Smooth muscle cell (in vitro differentiated cells): ENCODE measurements around the gene IL1A. TPM values are rescaled to one million over a fixed set of nuclear protein-coding genes. Genes with fewer than 3 reads are reported as not detected.
A peak's percentile ranks its signal among the peaks of the same experiment; 100 is the strongest.

ENCODE experiments used
- DNase-seq: peaks from one replicate; lab custom pipeline; 2025; ENCODE audit not compliant: unreplicated experiment; lab: John Stamatoyannopoulos, UW
- H2AFZ ChIP-seq: fragments of 200-600 bp; sonication (generic); 2 replicates; pipeline ENCODE4 v1.6.0; 2016; ENCODE audit warnings: antibody characterized with exemption, low read depth, mild to moderate bottlenecking
- H3F3A ChIP-seq: fragments of 200-600 bp; sonication (generic); 2 replicates; pipeline ENCODE4 v1.6.0; 2017; ENCODE audit warnings: antibody characterized with exemption, low read depth
- H3K27ac ChIP-seq: fragments of 200-600 bp; sonication (generic); 2 replicates; pipeline ENCODE4 v1.5.1; 2016; ENCODE audit warnings: low read depth, mild to moderate bottlenecking
- H3K27me3 ChIP-seq: fragments of 200-600 bp; sonication (generic); 2 replicates; pipeline ENCODE4 v1.6.1; 2016; ENCODE audit warnings: low read depth, mild to moderate bottlenecking
- H3K36me3 ChIP-seq: fragments of 200-600 bp; sonication (generic); 2 replicates; pipeline ENCODE4 v1.5.1; 2016; ENCODE audit warnings: low read depth
- H3K4me1 ChIP-seq: fragments of 200-600 bp; sonication (generic); 2 replicates; pipeline ENCODE4 v1.5.1; 2016; ENCODE audit warnings: low read depth
- H3K4me2 ChIP-seq: fragments of 200-600 bp; sonication (generic); 2 replicates; pipeline ENCODE4 v1.6.0; 2016; ENCODE audit warnings: mild to moderate bottlenecking
- H3K4me3 ChIP-seq: fragments of 200-600 bp; sonication (generic); 2 replicates; pipeline ENCODE4 v1.5.1; 2016; ENCODE audit warnings: mild to moderate bottlenecking
- H3K79me2 ChIP-seq: fragments of 200-600 bp; sonication (generic); 2 replicates; pipeline ENCODE4 v1.6.0; 2016; ENCODE audit warnings: low read depth, mild to moderate bottlenecking
- H3K9ac ChIP-seq: fragments of 200-600 bp; sonication (generic); 2 replicates; pipeline ENCODE4 v1.6.0; 2016; ENCODE audit warnings: low read depth
- H3K9me3 ChIP-seq: fragments of 200-600 bp; sonication (generic); replicated peaks from 2 replicates; pipeline ENCODE4 v1.5.1; 2016; ENCODE audit warnings: low read depth
- H4K20me1 ChIP-seq: fragments of 200-600 bp; sonication (generic); 2 replicates; pipeline ENCODE4 v1.6.0; 2016; ENCODE audit warnings: low read depth
- WGBS: methylation state at CpG from one replicate; pipeline ENCODE4 v1.1.7; 2016; ENCODE audit warnings: low lambda C conversion rate; 5-methylcytosine and 5-hydroxymethylcytosine counted together
- polyA plus RNA-seq: library from polyadenylated mRNA; unstranded; fragments of >200 nt; fragmentation: Nextera tagmentation; extraction: Ambion mirVana; gene quantifications from 2 replicates; pipeline ENCODE4 v1.2.1, GENCODE V29; 2016
- total RNA-seq: library from RNA; depleted of rRNA; stranded (reverse); fragments of >200 nt; gene quantifications from 2 replicates; pipeline ENCODE4 v1.2.3, GENCODE V29; 2014
- TF ChIP-seq, protein P1 (sequence below): fragments of 200-600 bp; sonication (generic); IDR thresholded peaks from 2 replicates; pipeline ENCODE4 v1.5.1; 2017; ENCODE audit warnings: borderline replicate concordance, mild to moderate bottlenecking, antibody characterized with exemption; ENCODE audit not compliant: insufficient read depth, poor library complexity, severe bottlenecking

IL1A gene
- total and polyA plus RNA-seq, 2 experiments from 2014 or later, result 1.4 to 6.4 TPM

DNA sequence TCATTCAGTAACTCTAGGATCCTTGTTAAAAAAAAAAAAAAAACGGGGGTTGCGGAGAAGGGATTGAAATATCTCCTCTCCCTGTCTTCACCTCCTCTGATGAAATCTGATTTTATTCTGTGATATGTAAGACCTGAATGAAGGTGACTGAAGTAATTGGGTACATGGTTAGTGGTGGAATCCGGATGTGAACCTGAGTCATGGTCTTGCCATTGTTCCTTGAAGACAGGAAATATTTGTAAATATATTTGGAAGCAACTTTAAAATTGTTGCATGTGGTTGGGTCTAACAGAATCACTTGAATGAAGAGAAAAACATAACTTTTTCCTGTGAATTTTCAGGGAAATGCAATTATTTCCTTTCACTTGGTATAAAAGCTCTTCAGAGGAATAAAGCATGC is 3.0 kb upstream of the IL1A start:
- no peaks in the 10 kb centered on the region for H4K20me1 ChIP-seq
- no peaks in the 10 kb centered on the region for H3K79me2 ChIP-seq
- no peak for DNase-seq
- no peaks in the 10 kb centered on the region for H3K27me3 ChIP-seq
- H3K4me2 ChIP-seq, result no peak overlapping the region
- H3K36me3 ChIP-seq, result no peaks in the 10 kb centered on the region
- no peaks in the 10 kb centered on the region for H3F3A ChIP-seq
- H3K4me3 ChIP-seq, result no peak overlapping the region
- no peaks in the 10 kb centered on the region for H3K9me3 ChIP-seq
- no peak overlapping the region for H3K27ac ChIP-seq
- H3K9ac ChIP-seq, result no peak overlapping the region
- WGBS, result 93% methylated on average over 3 of the region's 3 CpGs
- TF ChIP-seq, protein P1, sequence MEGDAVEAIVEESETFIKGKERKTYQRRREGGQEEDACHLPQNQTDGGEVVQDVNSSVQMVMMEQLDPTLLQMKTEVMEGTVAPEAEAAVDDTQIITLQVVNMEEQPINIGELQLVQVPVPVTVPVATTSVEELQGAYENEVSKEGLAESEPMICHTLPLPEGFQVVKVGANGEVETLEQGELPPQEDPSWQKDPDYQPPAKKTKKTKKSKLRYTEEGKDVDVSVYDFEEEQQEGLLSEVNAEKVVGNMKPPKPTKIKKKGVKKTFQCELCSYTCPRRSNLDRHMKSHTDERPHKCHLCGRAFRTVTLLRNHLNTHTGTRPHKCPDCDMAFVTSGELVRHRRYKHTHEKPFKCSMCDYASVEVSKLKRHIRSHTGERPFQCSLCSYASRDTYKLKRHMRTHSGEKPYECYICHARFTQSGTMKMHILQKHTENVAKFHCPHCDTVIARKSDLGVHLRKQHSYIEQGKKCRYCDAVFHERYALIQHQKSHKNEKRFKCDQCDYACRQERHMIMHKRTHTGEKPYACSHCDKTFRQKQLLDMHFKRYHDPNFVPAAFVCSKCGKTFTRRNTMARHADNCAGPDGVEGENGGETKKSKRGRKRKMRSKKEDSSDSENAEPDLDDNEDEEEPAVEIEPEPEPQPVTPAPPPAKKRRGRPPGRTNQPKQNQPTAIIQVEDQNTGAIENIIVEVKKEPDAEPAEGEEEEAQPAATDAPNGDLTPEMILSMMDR, result no peak
- H3K4me1 ChIP-seq, result peaks cover 18% of the 10 kb centered on the region
- H2AFZ ChIP-seq, result no peak overlapping the region

DNA sequence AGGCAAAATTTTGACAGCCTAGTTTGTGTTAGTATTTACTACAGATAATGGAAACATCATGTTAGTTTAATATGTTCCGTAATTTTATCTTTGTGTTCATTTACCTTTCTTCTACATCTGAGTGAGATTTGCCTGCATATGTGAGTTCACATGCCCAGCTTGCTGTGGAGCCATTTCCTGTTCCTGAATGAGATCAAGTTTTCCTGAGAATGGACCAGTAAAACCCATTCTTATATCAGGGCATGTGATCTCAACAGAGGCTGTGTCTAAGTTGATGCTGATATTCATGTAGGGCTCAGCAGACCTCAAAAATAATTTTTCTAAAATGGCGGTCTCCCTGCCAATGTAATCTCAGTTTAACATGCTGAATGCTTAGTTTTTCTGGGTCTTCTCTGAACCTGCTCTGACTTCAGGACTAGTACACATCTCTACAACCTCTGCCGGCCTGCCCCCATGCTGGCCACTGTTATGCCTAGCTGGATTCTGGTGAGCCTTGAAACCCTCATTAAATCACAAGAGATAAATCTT is 1.0 kb downstream of the IL1A start:
- Histone ChIP-seq H3K4me3 (peak overlapping the region; percentile 34), H3K9ac (no peak overlapping the region), H4K20me1 (no peaks in the 10 kb centered on the region), H3F3A (no peaks in the 10 kb centered on the region), H3K9me3 (no peaks in the 10 kb centered on the region), H3K4me2 (peak overlapping the region; percentile 80), H2AFZ (no peak overlapping the region), H3K79me2 (no peaks in the 10 kb centered on the region), H3K4me1 (peaks cover 18% of the 10 kb centered on the region), H3K36me3 (no peaks in the 10 kb centered on the region), H3K27me3 (no peaks in the 10 kb centered on the region), H3K27ac (no peak overlapping the region)
- TF ChIP-seq, protein P1, result no peak
- DNase-seq, result no peak
- WGBS, result 98% methylated on average over 3 of the region's 3 CpGs

DNA sequence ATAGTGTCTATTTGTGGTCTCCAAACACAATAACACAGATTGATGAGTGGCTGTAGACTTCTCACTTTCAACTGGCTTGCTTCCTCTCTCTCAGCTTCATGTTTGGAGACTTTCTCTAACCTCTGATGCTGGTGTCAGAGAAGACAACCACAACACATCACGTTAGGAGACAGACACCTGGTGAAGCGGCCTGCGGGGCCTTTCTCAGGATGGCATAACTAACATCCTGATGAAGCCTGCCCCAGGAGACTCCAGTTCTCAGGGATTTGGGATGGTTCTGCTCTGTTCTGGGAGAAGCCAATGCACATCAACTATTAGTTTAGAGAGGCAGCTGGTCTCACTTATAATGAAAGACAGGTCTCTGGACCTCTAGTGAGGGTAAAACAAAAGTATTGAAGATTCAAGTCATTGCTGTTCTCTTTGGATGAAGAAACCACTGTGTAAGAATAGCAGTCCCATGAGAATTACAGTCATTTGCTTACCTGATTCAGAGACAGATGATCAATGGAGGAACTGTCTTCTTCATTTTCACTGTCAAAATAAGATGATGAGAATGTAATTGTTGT is 2.0 kb downstream of the IL1A start:
- WGBS, result 78% methylated on average over 3 of the region's 3 CpGs
- Histone ChIP-seq H3K4me1 (peaks cover 19% of the 10 kb centered on the region), H3K36me3 (no peaks in the 10 kb centered on the region)

More for the DNA sequence above, 2.0 kb downstream of the IL1A start:
- Histone ChIP-seq H3K9ac (no peak overlapping the region), H3K27ac (no peak overlapping the region), H3K9me3 (no peaks in the 10 kb centered on the region), H3K4me2 (no peak overlapping the region), H3F3A (no peaks in the 10 kb centered on the region), H3K27me3 (no peaks in the 10 kb centered on the region), H3K79me2 (no peaks in the 10 kb centered on the region), H3K4me3 (no peak overlapping the region), H2AFZ (no peak overlapping the region), H4K20me1 (no peaks in the 10 kb centered on the region)
- no peak for DNase-seq
- TF ChIP-seq, protein P1, result no peak
